ENCODE measurements around the gene CPNE9.

Gene CPNE9

GRCh38 chr3:9698293-9698692, 5.3 kb upstream of the CPNE9 start:
- Histone ChIP-seq H3K4me3 (ENCODE audit: low read depth, low read length, poor library complexity, severe bottlenecking) (no peak overlapping the region), H3K9me3 (ENCODE audit: low read length) (no peaks in the 10 kb centered on the region), H3K4me2 (ENCODE audit: low read length) (no peak overlapping the region), H3F3A (ENCODE audit: insufficient read depth, low read length) (no peaks in the 10 kb centered on the region), H2AFZ (ENCODE audit: low read length) (no peak overlapping the region), H3K27me3 (ENCODE audit: insufficient read depth, low read length) (no peaks in the 10 kb centered on the region), H3K9me2 (ENCODE audit: low read depth, low read length) (no peaks in the 10 kb centered on the region), H4K20me1 (ENCODE audit: insufficient read depth, low read length) (no peaks in the 10 kb centered on the region), H3K36me3 (ENCODE audit: insufficient read depth, low read length) (peaks cover 36% of the 10 kb centered on the region), H3K4me1 (ENCODE audit: insufficient read depth, low read length, severe bottlenecking) (no peaks in the 10 kb centered on the region), H3K27ac (ENCODE audit: low read depth, low read length, poor library complexity, severe bottlenecking) (no peak overlapping the region), H3K79me2 (ENCODE audit: insufficient read depth, low read length) (no peaks in the 10 kb centered on the region), H3K9ac (ENCODE audit: low read length) (no peak overlapping the region)
- TF ChIP-seq, protein P1, sequence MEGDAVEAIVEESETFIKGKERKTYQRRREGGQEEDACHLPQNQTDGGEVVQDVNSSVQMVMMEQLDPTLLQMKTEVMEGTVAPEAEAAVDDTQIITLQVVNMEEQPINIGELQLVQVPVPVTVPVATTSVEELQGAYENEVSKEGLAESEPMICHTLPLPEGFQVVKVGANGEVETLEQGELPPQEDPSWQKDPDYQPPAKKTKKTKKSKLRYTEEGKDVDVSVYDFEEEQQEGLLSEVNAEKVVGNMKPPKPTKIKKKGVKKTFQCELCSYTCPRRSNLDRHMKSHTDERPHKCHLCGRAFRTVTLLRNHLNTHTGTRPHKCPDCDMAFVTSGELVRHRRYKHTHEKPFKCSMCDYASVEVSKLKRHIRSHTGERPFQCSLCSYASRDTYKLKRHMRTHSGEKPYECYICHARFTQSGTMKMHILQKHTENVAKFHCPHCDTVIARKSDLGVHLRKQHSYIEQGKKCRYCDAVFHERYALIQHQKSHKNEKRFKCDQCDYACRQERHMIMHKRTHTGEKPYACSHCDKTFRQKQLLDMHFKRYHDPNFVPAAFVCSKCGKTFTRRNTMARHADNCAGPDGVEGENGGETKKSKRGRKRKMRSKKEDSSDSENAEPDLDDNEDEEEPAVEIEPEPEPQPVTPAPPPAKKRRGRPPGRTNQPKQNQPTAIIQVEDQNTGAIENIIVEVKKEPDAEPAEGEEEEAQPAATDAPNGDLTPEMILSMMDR (IDR thresholded peaks at IDR 0.05; ENCODE audit: low read length), result no peak
- no peak for TF ChIP-seq EZH2 (IDR thresholded peaks at IDR 0.05; ENCODE audit: borderline replicate concordance, low read length)

- TF ChIP-seq, protein P1 (IDR thresholded peaks at IDR 0.05; ENCODE audit: low read length), result no peak
- no peak for TF ChIP-seq EZH2 (IDR thresholded peaks at IDR 0.05; ENCODE audit: borderline replicate concordance, low read length)
- Histone ChIP-seq H3K79me2 (ENCODE audit: insufficient read depth, low read length) (no peaks in the 10 kb centered on the region), H3K27ac (ENCODE audit: low read depth, low read length, poor library complexity, severe bottlenecking) (no peak overlapping the region)
Observed at GRCh38 chr3:9700536-9700935, 3.1 kb upstream of the CPNE9 start.

GRCh38 chr3:9701006-9701405, 2.6 kb upstream of the CPNE9 start:
- H3K4me2 ChIP-seq (ENCODE audit: low read length), result no peak overlapping the region
- no peaks in the 10 kb centered on the region for H3K4me1 ChIP-seq (ENCODE audit: insufficient read depth, low read length, severe bottlenecking)
- no peak overlapping the region for H3K9ac ChIP-seq (ENCODE audit: low read length)
- no peaks in the 10 kb centered on the region for H3K9me3 ChIP-seq (ENCODE audit: low read length)
- H4K20me1 ChIP-seq (ENCODE audit: insufficient read depth, low read length), result no peaks in the 10 kb centered on the region
- no peak overlapping the region for H3K27ac ChIP-seq (ENCODE audit: low read depth, low read length, poor library complexity, severe bottlenecking)
- no peaks in the 10 kb centered on the region for H3K9me2 ChIP-seq (ENCODE audit: low read depth, low read length)
- H3K27me3 ChIP-seq (ENCODE audit: insufficient read depth, low read length), result 0 out of 2 replicates have a peak, but pooled peaks cover under 1% of the 10 kb centered on the region
- H3K36me3 ChIP-seq (ENCODE audit: insufficient read depth, low read length), result peaks cover 19% of the 10 kb centered on the region
- H3F3A ChIP-seq (ENCODE audit: insufficient read depth, low read length), result no peaks in the 10 kb centered on the region
- TF ChIP-seq EZH2 (IDR thresholded peaks at IDR 0.05; ENCODE audit: borderline replicate concordance, low read length), result no peak
- TF ChIP-seq, protein P1 (IDR thresholded peaks at IDR 0.05; ENCODE audit: low read length), result no peak
- no peaks in the 10 kb centered on the region for H3K79me2 ChIP-seq (ENCODE audit: insufficient read depth, low read length)
- H2AFZ ChIP-seq (ENCODE audit: low read length), result no peak overlapping the region
- H3K4me3 ChIP-seq (ENCODE audit: low read depth, low read length, poor library complexity, severe bottlenecking), result no peak overlapping the region

More at GRCh38 chr3:9700536-9700935, 3.1 kb upstream of the CPNE9 start:
- peaks cover 23% of the 10 kb centered on the region for H3K36me3 ChIP-seq (ENCODE audit: insufficient read depth, low read length)
- no peaks in the 10 kb centered on the region for H4K20me1 ChIP-seq (ENCODE audit: insufficient read depth, low read length)
- no peaks in the 10 kb centered on the region for H3K9me3 ChIP-seq (ENCODE audit: low read length)
- no peak overlapping the region for H2AFZ ChIP-seq (ENCODE audit: low read length)
- no peak overlapping the region for H3K4me2 ChIP-seq (ENCODE audit: low read length)
- no peaks in the 10 kb centered on the region for H3K9me2 ChIP-seq (ENCODE audit: low read depth, low read length)
- H3K27me3 ChIP-seq (ENCODE audit: insufficient read depth, low read length), result no peaks in the 10 kb centered on the region
- H3K4me1 ChIP-seq (ENCODE audit: insufficient read depth, low read length, severe bottlenecking), result no peaks in the 10 kb centered on the region
- no peaks in the 10 kb centered on the region for H3F3A ChIP-seq (ENCODE audit: insufficient read depth, low read length)
- no peak overlapping the region for H3K9ac ChIP-seq (ENCODE audit: low read length)
- H3K4me3 ChIP-seq (ENCODE audit: low read depth, low read length, poor library complexity, severe bottlenecking), result no peak overlapping the region
